ENCODE data around the gene TRAF3IP1.

GRCh38 chr2:238391042-238391689, 70.8 kb downstream of the TRAF3IP1 start:
- TF ChIP-seq POLR2A (IDR thresholded peaks at IDR 0.05): no peak
- TF ChIP-seq CTCF (IDR thresholded peaks at IDR 0.05): no peak
